ENCODE results near the gene GABRG3. TPM values are rescaled to one million over a fixed set of nuclear protein-coding genes. Genes with fewer than 3 reads are reported as not detected.

Gene GABRG3
- total and polyA plus RNA-seq, 2 of the 4 experiments (the other 2 are of a cell fraction), result not detected

- no peak overlapping the region for H2BK20ac ChIP-seq (ENCODE audit: low read depth, low read length)
- H3K36me3 ChIP-seq (ENCODE audit: control insufficient read depth, insufficient read depth, low read length), result no peaks in the 10 kb centered on the region
- no peak overlapping the region for H3K27ac ChIP-seq (ENCODE audit: insufficient read depth, low read length)
- intact Hi-C loops (cut with micrococcal nuclease) (no loop called here), dilution Hi-C loops (cut with HindIII; ENCODE audit: low sequenced_read_pairs, unreplicated experiment) (no loop called here), in situ Hi-C loops (cut with MboI; ENCODE audit: low sequenced_read_pairs) (no loop called here)
- POLR2A ChIA-PET (ENCODE audit: unreplicated experiment), result no interaction called here
- H2BK5ac ChIP-seq (ENCODE audit: low read depth, low read length, poor library complexity, severe bottlenecking), result no peak overlapping the region
- no peaks in the 10 kb centered on the region for H3K4me1 ChIP-seq (ENCODE audit: control insufficient read depth, insufficient read depth, low read length)
- no peak for TF ChIP-seq MXI1 (IDR thresholded peaks at IDR 0.05; ENCODE audit: borderline replicate concordance, low read depth, low read length)
- no peak for TF ChIP-seq CEBPB (IDR thresholded peaks at IDR 0.05; ENCODE audit: low read depth, low read length)
- no peak for TF ChIP-seq NFE2L2 (IDR thresholded peaks at IDR 0.05; ENCODE audit: low read depth, low read length)
- TF ChIP-seq RFX5 (IDR thresholded peaks at IDR 0.05; ENCODE audit: low read depth, low read length), result no peak
- TF ChIP-seq CHD1 (IDR thresholded peaks at IDR 0.05; ENCODE audit: low read depth, low read length), result no peak
- no peak for TF ChIP-seq SMC3 (IDR thresholded peaks at IDR 0.05; ENCODE audit: low read depth, low read length)
- TF ChIP-seq MAFK (IDR thresholded peaks at IDR 0.05; ENCODE audit: low read depth, low read length), result no peak
- no peak for TF ChIP-seq POLR2A (IDR thresholded peaks at IDR 0.05; ENCODE audit: low read depth, low read length)
- no peak for TF ChIP-seq RAD21 (IDR thresholded peaks at IDR 0.05; ENCODE audit: low read length)
- TF ChIP-seq RCOR1 (IDR thresholded peaks at IDR 0.05; ENCODE audit: insufficient replicate concordance, low read length), result no peak
- no peak for TF ChIP-seq ELK1 (IDR thresholded peaks at IDR 0.05; ENCODE audit: borderline replicate concordance, low read depth, low read length)
- no peak for TF ChIP-seq CTCF (conservative IDR thresholded peaks at IDR 0.05; ENCODE audit: low read depth, low read length)
- no peak for TF ChIP-seq BHLHE40 (IDR thresholded peaks at IDR 0.05; ENCODE audit: low read depth, low read length)
- TF ChIP-seq FOS (IDR thresholded peaks at IDR 0.05; ENCODE audit: low read depth, low read length), result no peak
- TF ChIP-seq MAZ (IDR thresholded peaks at IDR 0.05; ENCODE audit: borderline replicate concordance, low read depth, low read length), result no peak
- TF ChIP-seq USF2 (IDR thresholded peaks at IDR 0.05; ENCODE audit: low read depth, low read length), result no peak
- ATAC-seq (ENCODE audit: low read depth) (no peak), DNase-seq (no peak)
- H4K8ac ChIP-seq (ENCODE audit: low read depth in 2 of 2, low read length in 2 of 2), result no peak overlapping the region
- H2AK5ac ChIP-seq (ENCODE audit: low read depth, low read length), result no peak overlapping the region
- no TSS peak for BruUV-seq (replicated peaks)
- no peak overlapping the region for H4K91ac ChIP-seq (ENCODE audit: insufficient read depth, low read depth, low read length)
- CTCF ChIA-PET, result no interaction called here
- H3K23ac ChIP-seq (ENCODE audit: low read depth, low read length), result no peak overlapping the region
- H3K9me3 ChIP-seq (ENCODE audit: control insufficient read depth, insufficient read depth, low read length), result peaks cover 20% of the 10 kb centered on the region
- WGBS, 2 experiments (ENCODE audit: extremely low coverage in 2 of 2, insufficient read length in 1 of 2), result no CpG with 5 or more reads among the region's 3 CpGs
- H3K79me1 ChIP-seq (ENCODE audit: low read depth in 1 of 2, low read length in 2 of 2), result no peaks in the 10 kb centered on the region
- H3K4ac ChIP-seq (ENCODE audit: low read depth, low read length), result no peak overlapping the region
- no peak overlapping the region for H3K9ac ChIP-seq (ENCODE audit: low read depth, low read length)
- no peak overlapping the region for H3K14ac ChIP-seq (replicated peaks; ENCODE audit: low read depth, low read length)
- no peak overlapping the region for H2AFZ ChIP-seq (replicated peaks; ENCODE audit: low read length, poor library complexity)
- H2AK9ac ChIP-seq (replicated peaks; ENCODE audit: low read depth, low read length, poor library complexity), result no peak overlapping the region
- H3K4me3 ChIP-seq (ENCODE audit: insufficient read depth, low read depth, low read length), result no peak overlapping the region
- no peak overlapping the region for H2BK120ac ChIP-seq (ENCODE audit: low read depth, low read length)
- H3K27me3 ChIP-seq (ENCODE audit: control insufficient read depth, insufficient read depth, low read length), result no peaks in the 10 kb centered on the region
- H3K4me2 ChIP-seq (ENCODE audit: low read depth, low read length), result no peak overlapping the region
- no peaks in the 10 kb centered on the region for H3K9me1 ChIP-seq (ENCODE audit: insufficient read depth, low read length)
- no peak overlapping the region for H3K18ac ChIP-seq (ENCODE audit: low read depth, low read length)
- H3K56ac ChIP-seq (ENCODE audit: extremely low read depth, insufficient read depth, low read length), result no peak overlapping the region
- no peak overlapping the region for H2BK15ac ChIP-seq (ENCODE audit: low read depth, low read length)
- no peaks in the 10 kb centered on the region for H4K20me1 ChIP-seq (ENCODE audit: insufficient read depth, low read length)
- H4K5ac ChIP-seq (ENCODE audit: low read depth, low read length), result no peak overlapping the region
Measured at GRCh38 chr15:27273506-27273905, 302.5 kb downstream of the GABRG3 start.

Data from IMR-90 (cell line).